ENCODE measurements around the gene ZNF219. TPM values are rescaled to one million over a fixed set of nuclear protein-coding genes. Genes with fewer than 3 reads are reported as not detected.
A peak's percentile ranks its signal among the peaks of the same experiment; 100 is the strongest.

The ZNF219 gene
- total and polyA plus RNA-seq, 2 of the 13 experiments (the other 11 are each of a cell fraction or from before 2014, with no cell fraction given): 34.5 to 36.6 TPM

- no peak for TF ChIP-seq NFAT5 (CRISPR knock-in tag; IDR thresholded peaks at IDR 0.05)
- TF ChIP-seq ARID5B (CRISPR knock-in tag; IDR thresholded peaks at IDR 0.05): no peak
- TF ChIP-seq, protein P1, sequence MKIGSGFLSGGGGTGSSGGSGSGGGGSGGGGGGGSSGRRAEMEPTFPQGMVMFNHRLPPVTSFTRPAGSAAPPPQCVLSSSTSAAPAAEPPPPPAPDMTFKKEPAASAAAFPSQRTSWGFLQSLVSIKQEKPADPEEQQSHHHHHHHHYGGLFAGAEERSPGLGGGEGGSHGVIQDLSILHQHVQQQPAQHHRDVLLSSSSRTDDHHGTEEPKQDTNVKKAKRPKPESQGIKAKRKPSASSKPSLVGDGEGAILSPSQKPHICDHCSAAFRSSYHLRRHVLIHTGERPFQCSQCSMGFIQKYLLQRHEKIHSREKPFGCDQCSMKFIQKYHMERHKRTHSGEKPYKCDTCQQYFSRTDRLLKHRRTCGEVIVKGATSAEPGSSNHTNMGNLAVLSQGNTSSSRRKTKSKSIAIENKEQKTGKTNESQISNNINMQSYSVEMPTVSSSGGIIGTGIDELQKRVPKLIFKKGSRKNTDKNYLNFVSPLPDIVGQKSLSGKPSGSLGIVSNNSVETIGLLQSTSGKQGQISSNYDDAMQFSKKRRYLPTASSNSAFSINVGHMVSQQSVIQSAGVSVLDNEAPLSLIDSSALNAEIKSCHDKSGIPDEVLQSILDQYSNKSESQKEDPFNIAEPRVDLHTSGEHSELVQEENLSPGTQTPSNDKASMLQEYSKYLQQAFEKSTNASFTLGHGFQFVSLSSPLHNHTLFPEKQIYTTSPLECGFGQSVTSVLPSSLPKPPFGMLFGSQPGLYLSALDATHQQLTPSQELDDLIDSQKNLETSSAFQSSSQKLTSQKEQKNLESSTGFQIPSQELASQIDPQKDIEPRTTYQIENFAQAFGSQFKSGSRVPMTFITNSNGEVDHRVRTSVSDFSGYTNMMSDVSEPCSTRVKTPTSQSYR (CRISPR knock-in tag; IDR thresholded peaks at IDR 0.05; ENCODE audit: borderline replicate concordance): no peak
- TF ChIP-seq, protein P2, sequence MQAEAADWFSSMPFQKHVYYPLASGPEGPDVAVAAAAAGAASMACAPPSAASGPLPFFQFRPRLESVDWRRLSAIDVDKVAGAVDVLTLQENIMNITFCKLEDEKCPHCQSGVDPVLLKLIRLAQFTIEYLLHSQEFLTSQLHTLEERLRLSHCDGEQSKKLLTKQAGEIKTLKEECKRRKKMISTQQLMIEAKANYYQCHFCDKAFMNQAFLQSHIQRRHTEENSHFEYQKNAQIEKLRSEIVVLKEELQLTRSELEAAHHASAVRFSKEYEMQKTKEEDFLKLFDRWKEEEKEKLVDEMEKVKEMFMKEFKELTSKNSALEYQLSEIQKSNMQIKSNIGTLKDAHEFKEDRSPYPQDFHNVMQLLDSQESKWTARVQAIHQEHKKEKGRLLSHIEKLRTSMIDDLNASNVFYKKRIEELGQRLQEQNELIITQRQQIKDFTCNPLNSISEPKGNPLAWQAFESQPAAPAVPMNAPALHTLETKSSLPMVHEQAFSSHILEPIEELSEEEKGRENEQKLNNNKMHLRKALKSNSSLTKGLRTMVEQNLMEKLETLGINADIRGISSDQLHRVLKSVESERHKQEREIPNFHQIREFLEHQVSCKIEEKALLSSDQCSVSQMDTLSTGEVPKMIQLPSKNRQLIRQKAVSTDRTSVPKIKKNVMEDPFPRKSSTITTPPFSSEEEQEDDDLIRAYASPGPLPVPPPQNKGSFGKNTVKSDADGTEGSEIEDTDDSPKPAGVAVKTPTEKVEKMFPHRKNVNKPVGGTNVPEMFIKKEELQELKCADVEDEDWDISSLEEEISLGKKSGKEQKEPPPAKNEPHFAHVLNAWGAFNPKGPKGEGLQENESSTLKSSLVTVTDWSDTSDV (CRISPR knock-in tag; IDR thresholded peaks at IDR 0.05): no peak
- no peak for TF ChIP-seq MIER3 (CRISPR knock-in tag; IDR thresholded peaks at IDR 0.05; ENCODE audit: borderline replicate concordance)
- no peak for TF ChIP-seq ZNF292 (CRISPR knock-in tag; IDR thresholded peaks at IDR 0.05; ENCODE audit: borderline replicate concordance, low read depth)
- TF ChIP-seq GATA4 (IDR thresholded peaks at IDR 0.05; ENCODE audit: borderline replicate concordance, low read depth): no peak
- TF ChIP-seq UBTF (CRISPR knock-in tag; IDR thresholded peaks at IDR 0.05): no peak
- TF ChIP-seq NONO (IDR thresholded peaks at IDR 0.05): no peak
- TF ChIP-seq NONO (CRISPR knock-in tag; conservative IDR thresholded peaks at IDR 0.05): peak; percentile 83
These were observed 8.1 kb downstream of the ZNF219 start (continued) for GRCh38 chr14:21090194-21090939.

All from HepG2 (cell line).